Ovary (tissue), 9 donors: ENCODE results near the gene KCNJ1. TPM values are rescaled to one million over a fixed set of nuclear protein-coding genes. Genes with fewer than 3 reads are reported as not detected.

Experiments used
- DNase-seq, 5 donors: peaks; one replicate each; pipeline ENCODE4 v3.0.0-alpha.2; 2019 to 2020
- H3K27ac ChIP-seq, 2 donors: fragments of 200-600 bp; one replicate each; pipeline versions ENCODE4 v1.5.1 to v1.8.0; 2019 to 2022
- H3K27me3 ChIP-seq: fragments of 200-600 bp; one replicate; pipeline ENCODE4 v1.8.0; 2022
- H3K36me3 ChIP-seq: fragments of 200-600 bp; sonication (generic); one replicate; pipeline ENCODE4 v1.5.1; 2019
- H3K4me1 ChIP-seq: one replicate; pipeline ENCODE4 v1.8.1; 2013; ENCODE audit warnings: mild to moderate bottlenecking, moderate library complexity; ENCODE audit not compliant: insufficient read depth
- H3K4me3 ChIP-seq: fragments of 200-600 bp; sonication (generic); one replicate; pipeline ENCODE4 v1.5.1; 2017
- H3K9me3 ChIP-seq, 2 donors: fragments of 200-600 bp in 1 of 2; sonication (generic) in 1 of 2; one replicate each; pipeline versions ENCODE4 v1.5.1 to v1.8.1; 2013 to 2019; ENCODE audit warnings: mild to moderate bottlenecking in 1 of 2, moderate library complexity in 1 of 2
- CTCF ChIP-seq, 3 donors: fragments of 450-650 bp in 2 of 3; fragments of 200-600 bp in 1 of 3; IDR thresholded peaks; one replicate each; pipeline versions ENCODE4 v1.5.1 to v1.8.0; 2016 to 2022; ENCODE audit warnings: antibody characterized with exemption in 3 of 3, mild to moderate bottlenecking in 1 of 3
- EP300 ChIP-seq: sonication (generic); formaldehyde crosslinking; IDR thresholded peaks from one replicate; pipeline ENCODE4 v1.6.1; 2017; ENCODE audit warnings: antibody characterized with exemption
- POLR2A ChIP-seq: fragments of 450-650 bp; IDR thresholded peaks from one replicate; pipeline ENCODE4 v1.6.1; 2017; ENCODE audit warnings: antibody characterized with exemption, mild to moderate bottlenecking, moderate library complexity
- WGBS, 3 donors: extraction: QIAGEN DNeasy Blood & Tissue Kit in 1 of 3; methylation state at CpG; one replicate each; pipeline versions ENCODE4 v1.1.5 to v1.1.7; 2013 to 2017; 5-methylcytosine and 5-hydroxymethylcytosine counted together
- intact Hi-C, 4 donors: fragments of 100-400 bp; cut with DNase I; formaldehyde crosslinking; loops; one replicate each; pipeline versions ENCODE4 v1.11.0 to v1.15.1; 2022 to 2023
- polyA plus RNA-seq, 2 donors: library from polyadenylated mRNA; stranded (reverse); fragments of 200-250 nt in 1 of 2; fragments of 350-450 nt in 1 of 2; fragmentation: Illumina TruSeq in 1 of 2; extraction: RNeasy Lipid Tissue Mini Kit (QIAGEN cat#74804) in 1 of 2; gene quantifications; one replicate each; pipeline ENCODE4 v1.2.3, GENCODE V29; 2013 to 2014
- total RNA-seq, 7 donors: library from RNA; depleted of rRNA in 2 of 7; stranded (reverse); fragments of >200 nt in 2 of 7; fragmentation: NEBNext Ultra II Directional in 3 of 7; extraction: Animal tissue kit (Norgen Biotek cat#: 25700) in 3 of 7; gene quantifications; one replicate each; pipeline versions ENCODE4 v1.1.0 to v1.2.4, GENCODE V29; 2016 to 2023
- donor health status: DM: no; HTN: no; CAD: no; lungs with moderate emphysema.
- donor health status: DM: no; HTN: no; CAD: no.
- donor health status: Bipolar disorder and iron deficiency.
- donor health status: DM: yes; HTN: yes; CAD: no.
- donor health status: DM: no; HTN: no; CAD: no.
- donor health status: DM: yes; HTN: yes; CAD: no.

Gene KCNJ1
- total and polyA plus RNA-seq, 9 donors: 0.48 TPM; not detected in 8

- no peak overlapping the region for H3K27ac ChIP-seq
- TF ChIP-seq CTCF (IDR thresholded peaks at IDR 0.05): no peak
- no peak for TF ChIP-seq EP300
- no peak for TF ChIP-seq POLR2A
- H3K4me1 ChIP-seq: peaks cover 6% of the 10 kb centered on the region
- DNase-seq: no peak
- H3K4me3 ChIP-seq: no peak overlapping the region
- intact Hi-C loops: no loop called here
- H3K36me3 ChIP-seq: no peaks in the 10 kb centered on the region
- H3K27me3 ChIP-seq: no peaks in the 10 kb centered on the region
- 75 to 82% (median 76%) methylated on average over 8 of the region's 8 CpGs for WGBS, 3 donors
- no peaks in the 10 kb centered on the region for H3K9me3 ChIP-seq
Measured at GRCh38 chr11:128906185-128907050, 39.3 kb upstream of the KCNJ1 start.

- Histone ChIP-seq H3K27me3 (no peaks in the 10 kb centered on the region), H3K4me1 (peaks cover 6% of the 10 kb centered on the region), H3K27ac (peak overlapping the region in 1 of 2 donors; percentile 38), H3K9me3 (no peaks in the 10 kb centered on the region), H3K36me3 (no peaks in the 10 kb centered on the region), H3K4me3 (peak overlapping the region; percentile 55)
- DNase-seq: peak in 4 of 5 donors; percentile 49 to 63 (median 54)
- WGBS, 3 donors: 2 to 3% (median 2%) methylated on average over 35 to 45 of the region's 45 CpGs
- intact Hi-C loops: no loop called here
- no peak for TF ChIP-seq EP300
- no peak for TF ChIP-seq POLR2A
- no peak for TF ChIP-seq CTCF (IDR thresholded peaks at IDR 0.05)
Measured at GRCh38 chr11:128905345-128906184, 38.5 kb upstream of the KCNJ1 start.

GRCh38 chr11:128904656-128905344, 37.7 kb upstream of the KCNJ1 start:
- Histone ChIP-seq H3K9me3 (no peaks in the 10 kb centered on the region), H3K27me3 (no peaks in the 10 kb centered on the region), H3K4me3 (peak overlapping the region; percentile 55), H3K27ac (peak overlapping the region in 1 of 2 donors; percentile 38), H3K4me1 (peaks cover 6% of the 10 kb centered on the region), H3K36me3 (no peaks in the 10 kb centered on the region)
- intact Hi-C loops: no loop called here
- 7 to 9% (median 8%) methylated on average over 19 to 25 of the region's 25 CpGs for WGBS, 3 donors
- DNase-seq: no peak
- TF ChIP-seq POLR2A (no peak), CTCF (IDR thresholded peaks at IDR 0.05) (no peak), EP300 (no peak)

GRCh38 chr11:128904303-128904655, 37.2 kb upstream of the KCNJ1 start:
- H3K4me3 ChIP-seq: no peak overlapping the region
- H3K36me3 ChIP-seq: no peaks in the 10 kb centered on the region
- no peak overlapping the region for H3K27ac ChIP-seq
- no peaks in the 10 kb centered on the region for H3K27me3 ChIP-seq
- peaks cover 6% of the 10 kb centered on the region for H3K4me1 ChIP-seq
- DNase-seq: no peak
- intact Hi-C loops: no loop called here
- TF ChIP-seq CTCF (IDR thresholded peaks at IDR 0.05) (no peak), POLR2A (no peak), EP300 (no peak)
- 90 to 92% (median 91%) methylated on average over 14 of the region's 14 CpGs for WGBS, 3 donors
- no peaks in the 10 kb centered on the region for H3K9me3 ChIP-seq
